ENCODE results near the gene LRRC8C.

Gene LRRC8C

GRCh38 chr1:89666640-89667039 is 33.7 kb downstream of the LRRC8C start:
- Histone ChIP-seq H3K4me2 (ENCODE audit: insufficient read depth, low read length) (no peak overlapping the region), H3K27me3 (ENCODE audit: insufficient read depth, low read length, poor library complexity) (no peaks in the 10 kb centered on the region), H3K9me3 (ENCODE audit: insufficient read depth, low read length, severe bottlenecking) (no peaks in the 10 kb centered on the region), H3K4me3 (ENCODE audit: low read depth in 1 of 2, low read length in 2 of 2) (no peak overlapping the region), H3K79me2 (ENCODE audit: insufficient read depth, low read length) (peaks cover 72% of the 10 kb centered on the region), H3K4me1 (ENCODE audit: insufficient read depth, low read length) (no peaks in the 10 kb centered on the region), H2AFZ (ENCODE audit: low read depth, low read length) (no peak overlapping the region), H4K20me1 (ENCODE audit: insufficient read depth, low read length) (peaks cover 9% of the 10 kb centered on the region; the same call in 1 of the 2 replicates), H3K27ac (ENCODE audit: low read length) (no peak overlapping the region), H3K9ac (ENCODE audit: low read depth, low read length) (no peak overlapping the region), H3K36me3 (ENCODE audit: insufficient read depth, low read length) (no peaks in the 10 kb centered on the region)
- TF ChIP-seq CTCF (IDR thresholded peaks at IDR 0.05; ENCODE audit: borderline replicate concordance, extremely low read depth, low read length, poor library complexity, severe bottlenecking) (no peak), EZH2 (IDR thresholded peaks at IDR 0.05; ENCODE audit: borderline replicate concordance, low read depth, low read length, severe bottlenecking) (no peak)
- DNase-seq (no peak), ATAC-seq (ENCODE audit: insufficient read depth, low read depth) (no peak)

DNA sequence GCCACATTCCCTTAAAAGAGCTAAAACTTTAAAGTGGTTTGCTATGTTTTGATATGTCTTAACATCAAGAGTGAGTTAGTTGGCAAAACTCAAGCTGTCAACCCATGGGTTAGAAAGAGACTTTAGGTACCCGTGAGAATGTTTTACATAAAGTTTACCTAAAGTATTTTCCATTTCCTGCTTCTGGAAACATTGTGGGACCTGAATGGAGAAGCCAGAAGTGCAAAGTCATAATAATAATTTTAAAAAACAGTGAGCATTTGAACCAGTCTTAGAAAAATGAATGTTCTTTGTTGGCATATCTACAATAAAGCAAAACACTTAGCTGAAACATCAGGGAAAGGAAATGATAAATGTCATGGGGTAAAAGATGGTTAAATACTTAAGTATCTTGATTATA is 34.8 kb downstream of the LRRC8C start:
- DNase-seq: no peak
- no peak for ATAC-seq (ENCODE audit: insufficient read depth, low read depth)
- peaks cover 9% of the 10 kb centered on the region; the same call in 1 of the 2 replicates for H4K20me1 ChIP-seq (ENCODE audit: insufficient read depth, low read length)
- H2AFZ ChIP-seq (ENCODE audit: low read depth, low read length): no peak overlapping the region
- no peak overlapping the region for H3K27ac ChIP-seq (ENCODE audit: low read length)
- TF ChIP-seq CTCF (IDR thresholded peaks at IDR 0.05; ENCODE audit: borderline replicate concordance, extremely low read depth, low read length, poor library complexity, severe bottlenecking) (no peak), EZH2 (IDR thresholded peaks at IDR 0.05; ENCODE audit: borderline replicate concordance, low read depth, low read length, severe bottlenecking) (no peak)
- peaks cover 67% of the 10 kb centered on the region for H3K79me2 ChIP-seq (ENCODE audit: insufficient read depth, low read length)
- H3K4me3 ChIP-seq (ENCODE audit: low read depth in 1 of 2, low read length in 2 of 2): no peak overlapping the region
- H3K4me1 ChIP-seq (ENCODE audit: insufficient read depth, low read length): no peaks in the 10 kb centered on the region
- H3K27me3 ChIP-seq (ENCODE audit: insufficient read depth, low read length, poor library complexity): no peaks in the 10 kb centered on the region
- H3K4me2 ChIP-seq (ENCODE audit: insufficient read depth, low read length): no peak overlapping the region
- no peak overlapping the region for H3K9ac ChIP-seq (ENCODE audit: low read depth, low read length)
- H3K9me3 ChIP-seq (ENCODE audit: insufficient read depth, low read length, severe bottlenecking): no peaks in the 10 kb centered on the region
- no peaks in the 10 kb centered on the region for H3K36me3 ChIP-seq (ENCODE audit: insufficient read depth, low read length)

DNA sequence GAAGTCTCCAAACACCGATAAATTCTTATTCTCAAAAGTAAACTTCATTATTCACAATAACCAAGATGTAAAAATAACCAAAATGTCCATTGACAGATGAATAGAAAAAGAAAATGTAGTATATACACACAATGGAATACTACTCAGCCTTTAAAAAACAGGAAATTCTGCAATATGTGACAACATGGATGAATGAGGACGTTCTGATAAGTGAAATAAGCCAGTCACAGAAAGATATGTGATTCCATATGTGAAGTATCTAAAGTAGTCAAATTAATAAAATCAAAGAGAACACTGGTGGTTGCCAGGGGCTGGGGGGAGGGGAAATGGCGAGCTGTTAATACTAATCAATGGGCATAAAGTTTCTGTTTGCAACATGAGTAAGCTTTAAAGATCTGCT is 36.0 kb downstream of the LRRC8C start:
- Histone ChIP-seq H3K27me3 (ENCODE audit: insufficient read depth, low read length, poor library complexity) (no peaks in the 10 kb centered on the region), H3K9me3 (ENCODE audit: insufficient read depth, low read length, severe bottlenecking) (no peaks in the 10 kb centered on the region), H2AFZ (ENCODE audit: low read depth, low read length) (no peak overlapping the region), H3K9ac (ENCODE audit: low read depth, low read length) (no peak overlapping the region), H3K4me3 (ENCODE audit: low read depth in 1 of 2, low read length in 2 of 2) (no peak overlapping the region), H3K36me3 (ENCODE audit: insufficient read depth, low read length) (no peaks in the 10 kb centered on the region), H3K79me2 (ENCODE audit: insufficient read depth, low read length) (peaks cover 71% of the 10 kb centered on the region), H3K27ac (ENCODE audit: low read length) (no peak overlapping the region), H3K4me2 (ENCODE audit: insufficient read depth, low read length) (no peak overlapping the region), H4K20me1 (ENCODE audit: insufficient read depth, low read length) (peaks cover 9% of the 10 kb centered on the region; the same call in 1 of the 2 replicates), H3K4me1 (ENCODE audit: insufficient read depth, low read length) (no peaks in the 10 kb centered on the region)
- no peak for TF ChIP-seq CTCF (IDR thresholded peaks at IDR 0.05; ENCODE audit: borderline replicate concordance, extremely low read depth, low read length, poor library complexity, severe bottlenecking)
- no peak for TF ChIP-seq EZH2 (IDR thresholded peaks at IDR 0.05; ENCODE audit: borderline replicate concordance, low read depth, low read length, severe bottlenecking)
- no peak for ATAC-seq (ENCODE audit: insufficient read depth, low read depth)
- DNase-seq: no peak

DNA sequence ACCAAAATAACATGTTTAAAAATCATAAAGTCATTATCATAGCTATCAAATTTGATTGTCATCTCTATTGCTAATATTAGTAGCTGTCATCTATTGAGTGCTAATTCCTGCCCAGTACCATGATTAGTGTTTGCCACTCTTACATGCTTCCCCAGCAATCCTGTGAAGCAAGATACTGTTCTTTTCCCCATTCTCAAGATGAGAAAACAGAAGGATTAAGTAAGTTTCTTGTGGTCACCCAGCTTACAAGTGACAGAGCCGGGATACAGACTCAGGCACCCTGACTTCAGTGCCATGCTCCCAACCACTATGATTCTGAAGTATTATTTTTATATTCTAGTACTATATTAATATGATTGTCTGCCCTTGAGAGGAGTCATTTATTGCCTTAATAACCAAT is 36.5 kb downstream of the LRRC8C start:
- H4K20me1 ChIP-seq (ENCODE audit: insufficient read depth, low read length): peaks cover 9% of the 10 kb centered on the region; the same call in 1 of the 2 replicates
- no peaks in the 10 kb centered on the region for H3K4me1 ChIP-seq (ENCODE audit: insufficient read depth, low read length)
- TF ChIP-seq EZH2 (IDR thresholded peaks at IDR 0.05; ENCODE audit: borderline replicate concordance, low read depth, low read length, severe bottlenecking) (no peak), CTCF (IDR thresholded peaks at IDR 0.05; ENCODE audit: borderline replicate concordance, extremely low read depth, low read length, poor library complexity, severe bottlenecking) (no peak)
- H3K9ac ChIP-seq (ENCODE audit: low read depth, low read length): no peak overlapping the region
- peaks cover 70% of the 10 kb centered on the region for H3K79me2 ChIP-seq (ENCODE audit: insufficient read depth, low read length)
- H3K9me3 ChIP-seq (ENCODE audit: insufficient read depth, low read length, severe bottlenecking): no peaks in the 10 kb centered on the region
- no peak overlapping the region for H3K4me3 ChIP-seq (ENCODE audit: low read depth in 1 of 2, low read length in 2 of 2)
- ATAC-seq (ENCODE audit: insufficient read depth, low read depth): no peak
- no peak overlapping the region for H3K4me2 ChIP-seq (ENCODE audit: insufficient read depth, low read length)
- no peaks in the 10 kb centered on the region for H3K27me3 ChIP-seq (ENCODE audit: insufficient read depth, low read length, poor library complexity)
- no peak overlapping the region for H2AFZ ChIP-seq (ENCODE audit: low read depth, low read length)
- no peaks in the 10 kb centered on the region for H3K36me3 ChIP-seq (ENCODE audit: insufficient read depth, low read length)
- H3K27ac ChIP-seq (ENCODE audit: low read length): no peak overlapping the region
- no peak for DNase-seq
